ENCODE data around the gene SCO2. TPM values are rescaled to one million over a fixed set of nuclear protein-coding genes. Genes with fewer than 3 reads are reported as not detected.

SCO2 gene
- total RNA-seq, 1 experiment from 2014 or later, result 6.5 TPM

DNA sequence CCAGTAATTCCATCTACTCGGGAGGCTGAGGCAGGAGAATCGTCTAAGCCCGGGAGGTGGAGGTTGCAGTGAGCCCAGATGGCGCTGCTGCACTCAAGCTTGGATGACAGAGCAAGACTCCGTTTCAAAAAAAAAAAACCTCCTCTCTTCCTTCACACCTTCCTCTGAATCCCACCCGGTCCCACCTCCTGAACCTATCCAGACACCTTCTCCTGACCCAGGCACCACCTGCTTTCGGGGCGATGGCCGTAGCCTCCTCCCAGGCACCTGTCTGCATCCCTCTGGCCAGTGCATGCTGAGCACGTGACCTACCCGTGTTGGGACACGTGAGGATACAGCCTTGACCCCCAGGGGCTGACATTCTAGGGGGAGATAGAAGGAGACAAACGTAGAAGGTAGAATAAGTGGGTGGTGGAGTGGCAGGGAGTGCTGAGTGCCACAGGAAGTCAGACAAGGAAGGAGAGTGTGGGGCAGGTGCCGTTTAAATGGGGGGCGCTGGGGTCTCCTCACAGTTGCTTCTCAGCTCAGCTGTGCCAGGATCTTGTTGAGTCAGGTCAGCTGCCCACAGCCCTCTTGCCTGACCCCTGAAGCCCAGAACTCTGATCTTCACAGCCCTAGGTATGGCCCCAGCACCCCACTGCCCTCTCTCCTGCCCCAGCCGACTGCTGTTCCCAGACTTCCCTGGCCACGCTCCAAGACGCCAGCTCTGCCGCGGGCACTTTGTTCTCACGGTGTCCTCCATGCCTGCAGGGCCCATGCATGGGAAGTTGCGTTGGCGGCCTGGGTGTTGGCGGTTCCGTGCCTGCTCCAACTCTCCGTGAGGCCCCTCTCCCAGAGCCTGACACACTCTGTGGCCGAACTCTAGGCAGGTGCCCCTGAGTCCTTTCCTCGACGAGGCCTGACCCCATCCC is 39.9 kb downstream of the SCO2 start:
- no peak overlapping the region for H3K4me3 ChIP-seq (ENCODE audit: low read depth, low read length)
- no peaks in the 10 kb centered on the region for H3K9me3 ChIP-seq
- H3K4me1 Mint-ChIP-seq (ENCODE audit: low read depth, unreplicated experiment), result peaks cover 14% of the 10 kb centered on the region
- H3K4me1 ChIP-seq, result peaks cover 15% of the 10 kb centered on the region
- TF ChIP-seq, protein P1, sequence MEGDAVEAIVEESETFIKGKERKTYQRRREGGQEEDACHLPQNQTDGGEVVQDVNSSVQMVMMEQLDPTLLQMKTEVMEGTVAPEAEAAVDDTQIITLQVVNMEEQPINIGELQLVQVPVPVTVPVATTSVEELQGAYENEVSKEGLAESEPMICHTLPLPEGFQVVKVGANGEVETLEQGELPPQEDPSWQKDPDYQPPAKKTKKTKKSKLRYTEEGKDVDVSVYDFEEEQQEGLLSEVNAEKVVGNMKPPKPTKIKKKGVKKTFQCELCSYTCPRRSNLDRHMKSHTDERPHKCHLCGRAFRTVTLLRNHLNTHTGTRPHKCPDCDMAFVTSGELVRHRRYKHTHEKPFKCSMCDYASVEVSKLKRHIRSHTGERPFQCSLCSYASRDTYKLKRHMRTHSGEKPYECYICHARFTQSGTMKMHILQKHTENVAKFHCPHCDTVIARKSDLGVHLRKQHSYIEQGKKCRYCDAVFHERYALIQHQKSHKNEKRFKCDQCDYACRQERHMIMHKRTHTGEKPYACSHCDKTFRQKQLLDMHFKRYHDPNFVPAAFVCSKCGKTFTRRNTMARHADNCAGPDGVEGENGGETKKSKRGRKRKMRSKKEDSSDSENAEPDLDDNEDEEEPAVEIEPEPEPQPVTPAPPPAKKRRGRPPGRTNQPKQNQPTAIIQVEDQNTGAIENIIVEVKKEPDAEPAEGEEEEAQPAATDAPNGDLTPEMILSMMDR (IDR thresholded peaks at IDR 0.05; ENCODE audit: insufficient read depth in 1 of 2, low read depth in 1 of 2, low read length in 1 of 2, severe bottlenecking in 1 of 2, unreplicated experiment in 1 of 2), result no peak
- H3K27me3 ChIP-seq (replicated peaks; ENCODE audit: control insufficient read depth, insufficient read depth, low read length), result no peaks in the 10 kb centered on the region
- no peak for DNase-seq
- H3K36me3 ChIP-seq (ENCODE audit: control insufficient read depth, insufficient read depth, low read length), result no peaks in the 10 kb centered on the region
- no peak overlapping the region for H3K4me3 Mint-ChIP-seq (ENCODE audit: unreplicated experiment)
- peaks cover 22% of the 10 kb centered on the region for H3K36me3 Mint-ChIP-seq (ENCODE audit: insufficient read depth, unreplicated experiment)
- H3K9me3 Mint-ChIP-seq (ENCODE audit: unreplicated experiment), result no peaks in the 10 kb centered on the region
- H3K27ac Mint-ChIP-seq (ENCODE audit: unreplicated experiment), result peak overlapping the region; percentile 66
- intact Hi-C loops (cut with micrococcal nuclease; ENCODE audit: unreplicated experiment), result loop anchor here (2.0 kb wide), 1 partner anchor 13 kb away; no protein-coding TSS in a partner anchor
- CTCF ChIA-PET, result no interaction called here
- TSS peak; percentile 21 for BruUV-seq (replicated peaks)
- no peaks in the 10 kb centered on the region for H3K27me3 Mint-ChIP-seq (ENCODE audit: insufficient read depth, unreplicated experiment)
- POLR2A ChIA-PET, result no interaction called here

DNA sequence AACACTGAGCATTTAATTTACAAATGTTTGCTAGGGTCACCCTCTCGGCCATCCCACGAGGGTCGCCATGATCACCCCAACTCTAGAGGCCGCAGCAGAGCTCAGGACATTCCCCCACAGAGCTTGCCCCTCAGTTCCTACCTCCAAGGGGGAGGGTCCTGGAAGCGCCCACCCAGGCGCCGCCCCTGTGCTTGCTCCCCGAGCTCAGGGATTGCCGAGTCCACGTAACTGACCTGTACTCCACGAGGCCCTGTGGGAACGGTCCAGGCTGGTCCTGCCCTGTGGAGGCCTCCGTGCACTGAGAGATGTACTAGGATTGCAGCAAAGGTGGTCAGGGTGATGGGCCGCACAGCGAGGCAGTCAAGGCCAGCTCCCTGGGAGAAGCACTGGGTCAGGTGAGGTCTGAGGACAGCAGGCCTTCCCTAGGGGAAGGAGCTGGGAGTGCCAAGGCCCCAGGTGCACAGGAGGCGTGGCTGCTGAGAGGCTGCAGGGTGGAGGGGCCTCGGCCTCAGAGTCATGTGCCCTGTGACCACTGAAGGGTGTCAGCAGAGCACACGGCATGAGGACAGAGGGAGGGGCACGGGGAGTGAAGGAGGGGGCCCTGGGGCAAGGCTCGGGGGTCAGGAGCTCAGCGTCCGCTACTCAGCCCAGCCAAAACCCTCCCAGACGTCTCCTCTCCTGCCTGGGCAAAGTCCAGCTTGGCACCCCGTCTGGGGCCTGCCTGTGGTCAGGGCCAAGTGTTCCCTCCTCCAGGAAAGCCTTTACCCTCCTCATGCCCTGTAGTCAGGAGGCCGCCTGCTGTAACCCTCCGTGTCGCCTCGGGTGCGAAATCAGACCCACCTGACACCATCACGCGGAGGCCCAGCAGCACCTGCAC is 41.2 kb downstream of the SCO2 start:
- H3K4me1 ChIP-seq, result peaks cover 15% of the 10 kb centered on the region
- Mint-ChIP-seq H3K27me3 (ENCODE audit: insufficient read depth, unreplicated experiment) (no peaks in the 10 kb centered on the region), H3K4me3 (ENCODE audit: unreplicated experiment) (no peak overlapping the region), H3K9me3 (ENCODE audit: unreplicated experiment) (no peaks in the 10 kb centered on the region), H3K4me1 (ENCODE audit: low read depth, unreplicated experiment) (peaks cover 14% of the 10 kb centered on the region), H3K27ac (ENCODE audit: unreplicated experiment) (no peak overlapping the region), H3K36me3 (ENCODE audit: insufficient read depth, unreplicated experiment) (peaks cover 22% of the 10 kb centered on the region)
- ChIA-PET POLR2A (interaction anchor here (0.8 kb wide), 1 partner anchor 41 kb away, joined by 8 read pairs; the partner anchor contains the start of gene SCO2), CTCF (no interaction called here)
- no peaks in the 10 kb centered on the region for H3K27me3 ChIP-seq (replicated peaks; ENCODE audit: control insufficient read depth, insufficient read depth, low read length)
- no peaks in the 10 kb centered on the region for H3K9me3 ChIP-seq
- DNase-seq, result peak in 1 of 2 experiments; percentile 32
- H3K36me3 ChIP-seq (ENCODE audit: control insufficient read depth, insufficient read depth, low read length), result no peaks in the 10 kb centered on the region
- TF ChIP-seq, protein P1 (IDR thresholded peaks at IDR 0.05; ENCODE audit: insufficient read depth in 1 of 2, low read depth in 1 of 2, low read length in 1 of 2, severe bottlenecking in 1 of 2, unreplicated experiment in 1 of 2), result no peak
- BruUV-seq (replicated peaks), result no TSS peak
- no peak overlapping the region for H3K4me3 ChIP-seq (ENCODE audit: low read depth, low read length)
- intact Hi-C loops (cut with micrococcal nuclease; ENCODE audit: unreplicated experiment), result loop anchor here (2.0 kb wide), 1 partner anchor 15 kb away; no protein-coding TSS in a partner anchor

DNA sequence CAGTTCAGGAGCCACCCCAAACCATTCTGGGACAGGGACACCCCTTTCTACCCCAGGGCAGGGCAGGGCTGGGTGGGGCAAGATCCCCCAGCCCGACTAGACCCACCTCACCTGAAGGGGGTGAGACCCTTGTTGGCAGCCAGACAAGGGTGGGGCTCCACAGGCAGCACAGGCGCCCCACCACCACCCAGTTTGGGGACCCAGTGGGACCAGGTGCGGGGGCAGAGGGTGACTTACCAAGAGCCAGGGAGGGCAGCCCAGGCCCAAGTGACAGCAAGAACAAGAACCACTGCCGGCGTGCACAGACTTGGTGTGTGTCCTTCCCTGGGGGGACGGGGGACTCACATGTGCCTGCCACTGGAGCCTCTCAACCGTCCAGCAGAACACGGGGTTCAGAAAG is 41.8 kb downstream of the SCO2 start:
- no peak for DNase-seq
- Mint-ChIP-seq H3K36me3 (ENCODE audit: insufficient read depth, unreplicated experiment) (peaks cover 22% of the 10 kb centered on the region), H3K27ac (ENCODE audit: unreplicated experiment) (no peak overlapping the region), H3K9me3 (ENCODE audit: unreplicated experiment) (no peaks in the 10 kb centered on the region), H3K4me1 (ENCODE audit: low read depth, unreplicated experiment) (peaks cover 14% of the 10 kb centered on the region), H3K27me3 (ENCODE audit: insufficient read depth, unreplicated experiment) (no peaks in the 10 kb centered on the region), H3K4me3 (ENCODE audit: unreplicated experiment) (no peak overlapping the region)
- Histone ChIP-seq H3K4me1 (peaks cover 15% of the 10 kb centered on the region), H3K27me3 (replicated peaks; ENCODE audit: control insufficient read depth, insufficient read depth, low read length) (no peaks in the 10 kb centered on the region), H3K4me3 (ENCODE audit: low read depth, low read length) (no peak overlapping the region), H3K9me3 (no peaks in the 10 kb centered on the region), H3K36me3 (ENCODE audit: control insufficient read depth, insufficient read depth, low read length) (no peaks in the 10 kb centered on the region)
- BruUV-seq (replicated peaks), result no TSS peak
- TF ChIP-seq, protein P1 (IDR thresholded peaks at IDR 0.05; ENCODE audit: insufficient read depth in 1 of 2, low read depth in 1 of 2, low read length in 1 of 2, severe bottlenecking in 1 of 2, unreplicated experiment in 1 of 2), result no peak
- intact Hi-C loops (cut with micrococcal nuclease; ENCODE audit: unreplicated experiment), result no loop called here
- CTCF ChIA-PET, result no interaction called here
- POLR2A ChIA-PET, result interaction anchor here (0.8 kb wide), 1 partner anchor 42 kb away, joined by 8 read pairs; the partner anchor contains the start of gene SCO2

Data from Caco-2 (cell line).